Choroid plexus epithelial cell (primary cell): Measurements from ENCODE around the gene GPC1.
A peak's percentile ranks its signal among the peaks of the same experiment; 100 is the strongest.

Experiments
- DNase-seq: peaks from one replicate; pipeline ENCODE4 v3.0.0-alpha.2; 2010; ENCODE audit warnings: low read depth
- H3K4me3 ChIP-seq: 2 replicates; pipeline ENCODE4 v1.5.1; 2011; ENCODE audit warnings: low read depth, mild to moderate bottlenecking, control low read depth, low read length, moderate library complexity
- TF ChIP-seq, protein P1 (sequence below): conservative IDR thresholded peaks from 2 replicates; pipeline ENCODE4 v1.5.1; 2011; ENCODE audit warnings: low read depth, mild to moderate bottlenecking, control low read depth, inconsistent platforms, low read length, moderate library complexity

The GPC1 gene

DNA sequence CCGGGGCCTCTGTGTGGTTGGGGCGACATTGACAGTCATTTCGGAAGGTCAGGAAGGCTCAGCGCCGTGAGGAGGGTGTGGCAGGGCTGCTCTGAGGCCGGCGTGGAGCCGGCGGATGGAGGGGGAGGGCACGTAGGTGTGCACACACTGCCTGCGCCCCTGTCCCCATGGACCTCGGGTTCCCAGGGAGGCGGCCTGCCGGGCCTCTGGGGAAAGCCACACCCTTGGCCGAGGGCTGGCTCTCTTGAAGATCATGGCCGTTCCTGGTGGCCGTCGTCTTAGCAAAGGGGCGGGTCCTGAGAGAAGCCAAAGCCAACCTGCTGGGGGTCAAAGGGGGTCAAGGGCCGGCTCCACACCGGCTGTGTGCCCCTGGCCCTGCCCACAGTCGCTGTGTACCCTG lies 11.9 kb downstream of the GPC1 start:
- H3K4me3 ChIP-seq, result no peak overlapping the region
- TF ChIP-seq, protein P1, sequence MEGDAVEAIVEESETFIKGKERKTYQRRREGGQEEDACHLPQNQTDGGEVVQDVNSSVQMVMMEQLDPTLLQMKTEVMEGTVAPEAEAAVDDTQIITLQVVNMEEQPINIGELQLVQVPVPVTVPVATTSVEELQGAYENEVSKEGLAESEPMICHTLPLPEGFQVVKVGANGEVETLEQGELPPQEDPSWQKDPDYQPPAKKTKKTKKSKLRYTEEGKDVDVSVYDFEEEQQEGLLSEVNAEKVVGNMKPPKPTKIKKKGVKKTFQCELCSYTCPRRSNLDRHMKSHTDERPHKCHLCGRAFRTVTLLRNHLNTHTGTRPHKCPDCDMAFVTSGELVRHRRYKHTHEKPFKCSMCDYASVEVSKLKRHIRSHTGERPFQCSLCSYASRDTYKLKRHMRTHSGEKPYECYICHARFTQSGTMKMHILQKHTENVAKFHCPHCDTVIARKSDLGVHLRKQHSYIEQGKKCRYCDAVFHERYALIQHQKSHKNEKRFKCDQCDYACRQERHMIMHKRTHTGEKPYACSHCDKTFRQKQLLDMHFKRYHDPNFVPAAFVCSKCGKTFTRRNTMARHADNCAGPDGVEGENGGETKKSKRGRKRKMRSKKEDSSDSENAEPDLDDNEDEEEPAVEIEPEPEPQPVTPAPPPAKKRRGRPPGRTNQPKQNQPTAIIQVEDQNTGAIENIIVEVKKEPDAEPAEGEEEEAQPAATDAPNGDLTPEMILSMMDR, result no peak
- no peak for DNase-seq

DNA sequence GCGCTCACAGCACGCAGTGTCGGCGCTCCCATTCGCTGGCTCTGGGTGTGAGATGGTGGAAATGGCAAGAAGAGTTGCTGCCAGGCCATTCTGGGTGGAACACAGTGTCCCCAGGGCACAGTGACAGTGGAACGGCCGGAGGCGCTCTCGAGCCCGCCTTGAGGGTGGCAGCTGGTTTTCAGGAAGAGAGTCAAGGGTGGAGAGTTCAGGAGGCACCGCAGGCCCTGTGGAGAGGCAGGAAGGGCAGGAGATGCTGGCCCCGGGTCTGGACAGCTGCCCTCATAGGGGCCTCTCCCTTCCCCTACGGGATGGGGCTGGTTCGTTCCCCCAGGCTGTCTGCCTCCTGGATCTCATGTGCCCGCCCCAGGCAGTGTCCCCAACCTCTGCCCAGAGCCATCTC lies 12.5 kb downstream of the GPC1 start:
- H3K4me3 ChIP-seq, result no peak overlapping the region
- no peak for DNase-seq
- TF ChIP-seq, protein P1, result no peak

DNA sequence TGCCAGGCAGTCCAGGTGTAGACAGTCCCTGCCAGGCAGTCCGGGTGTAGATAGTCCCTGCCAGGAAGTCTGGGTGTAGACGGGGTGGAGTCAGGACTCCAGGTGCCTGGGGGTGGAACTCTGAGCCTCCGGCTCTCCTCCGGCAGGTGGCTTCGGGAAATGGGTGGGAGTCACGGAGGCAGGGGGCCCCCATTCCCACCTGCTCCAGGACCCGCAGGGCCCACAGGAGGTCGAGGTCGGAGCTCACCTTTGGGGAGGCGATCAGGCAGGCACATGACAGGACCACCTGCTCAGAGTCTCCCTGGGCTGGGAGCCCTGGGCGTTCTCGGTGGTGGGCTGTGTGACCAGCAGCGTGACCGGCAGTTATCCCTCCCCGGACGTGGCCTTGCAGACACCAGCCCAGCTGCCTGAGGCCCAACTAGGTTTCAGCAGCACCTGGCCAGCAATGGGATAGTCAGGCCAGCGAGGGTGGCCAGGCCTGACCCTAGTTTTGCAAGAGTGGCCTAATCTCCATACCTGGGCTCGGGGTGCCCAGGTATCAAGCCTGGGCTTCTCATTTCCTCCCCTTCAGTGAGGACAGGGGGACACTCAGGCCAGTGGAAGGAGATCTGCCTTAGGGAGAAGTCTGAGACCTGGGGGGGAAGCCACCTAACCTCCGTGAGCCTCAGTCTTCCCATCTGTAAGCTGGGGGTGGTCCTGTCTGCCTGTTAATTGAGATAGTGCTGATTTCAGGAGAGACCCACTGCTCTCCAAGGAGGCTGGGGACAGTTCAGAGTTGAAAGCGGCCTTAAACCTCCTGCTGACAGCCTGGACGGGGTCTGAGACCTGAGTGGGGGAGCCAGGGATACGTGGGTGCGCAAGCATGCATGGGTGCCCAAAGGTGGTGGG lies 13.2 kb downstream of the GPC1 start:
- H3K4me3 ChIP-seq, result no peak overlapping the region
- DNase-seq, result no peak
- TF ChIP-seq, protein P1, result no peak

DNA sequence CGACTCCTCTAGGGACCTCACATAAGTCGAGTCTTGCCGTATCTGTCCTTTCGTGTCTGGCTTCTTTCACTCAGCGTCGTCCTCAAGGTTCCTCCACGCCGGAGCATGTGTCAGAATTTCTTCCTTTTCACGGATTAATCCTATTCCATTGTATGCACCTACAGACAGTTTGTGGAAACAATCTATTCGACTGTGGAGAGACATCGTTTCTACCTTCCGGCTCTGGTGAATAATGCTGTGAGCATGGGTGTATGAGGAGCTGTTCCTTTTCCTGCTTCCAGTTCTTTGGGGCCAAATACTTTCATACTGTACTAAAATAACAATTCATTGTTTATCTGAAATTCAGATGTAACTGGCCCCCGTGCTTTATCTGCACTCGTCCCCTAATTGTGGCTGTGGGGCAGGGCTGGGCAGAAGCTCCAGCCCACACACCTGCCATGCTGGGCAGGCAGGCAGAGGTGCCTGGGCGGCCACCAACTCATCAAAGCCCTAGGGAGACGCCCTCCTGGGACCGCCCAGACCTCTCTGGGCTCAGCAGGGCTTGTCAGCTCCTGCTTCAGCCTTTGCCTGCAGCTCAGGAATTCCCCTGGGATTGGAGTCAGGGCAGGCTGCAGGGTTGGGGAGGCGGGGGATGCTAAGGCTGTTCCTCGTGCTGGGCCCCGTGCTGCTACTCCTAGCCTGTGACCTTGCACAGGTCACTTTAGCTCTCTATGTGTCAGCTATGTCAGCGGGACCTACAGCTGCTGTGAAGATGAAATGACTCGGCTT lies 14.5 kb downstream of the GPC1 start:
- TF ChIP-seq, protein P1, result no peak
- H3K4me3 ChIP-seq, result no peak overlapping the region
- peak; percentile 56 for DNase-seq

DNA sequence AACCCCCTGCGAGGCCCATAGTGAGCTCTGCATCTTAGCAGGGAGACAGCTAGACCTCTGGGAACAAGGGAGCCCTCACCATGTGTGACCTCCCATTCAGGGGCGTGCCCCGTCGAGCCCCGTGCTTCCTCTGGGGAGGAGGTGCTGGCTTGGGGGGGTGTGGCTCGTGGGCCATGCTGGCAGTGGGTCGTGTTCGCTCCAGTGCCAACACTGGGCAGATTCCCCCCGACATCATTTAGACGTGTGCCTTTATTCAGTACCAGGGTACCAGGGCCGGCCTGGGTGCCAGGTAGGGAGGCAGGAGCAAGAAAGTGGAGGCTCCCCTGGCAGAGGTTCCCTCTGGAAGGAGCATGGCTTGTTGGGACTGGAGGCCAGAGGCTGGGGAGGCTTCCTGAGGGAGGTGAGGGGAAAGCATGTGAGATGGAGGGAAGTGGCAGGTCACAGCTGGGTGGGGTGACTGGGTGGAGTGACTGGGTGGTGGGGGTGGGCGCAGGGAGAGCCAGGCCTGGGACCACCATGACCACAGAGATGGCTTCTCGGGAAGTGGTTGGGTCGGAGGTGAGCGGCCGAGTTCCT lies 15.2 kb downstream of the GPC1 start:
- H3K4me3 ChIP-seq, result no peak overlapping the region
- no peak for DNase-seq
- TF ChIP-seq, protein P1, result no peak

DNA sequence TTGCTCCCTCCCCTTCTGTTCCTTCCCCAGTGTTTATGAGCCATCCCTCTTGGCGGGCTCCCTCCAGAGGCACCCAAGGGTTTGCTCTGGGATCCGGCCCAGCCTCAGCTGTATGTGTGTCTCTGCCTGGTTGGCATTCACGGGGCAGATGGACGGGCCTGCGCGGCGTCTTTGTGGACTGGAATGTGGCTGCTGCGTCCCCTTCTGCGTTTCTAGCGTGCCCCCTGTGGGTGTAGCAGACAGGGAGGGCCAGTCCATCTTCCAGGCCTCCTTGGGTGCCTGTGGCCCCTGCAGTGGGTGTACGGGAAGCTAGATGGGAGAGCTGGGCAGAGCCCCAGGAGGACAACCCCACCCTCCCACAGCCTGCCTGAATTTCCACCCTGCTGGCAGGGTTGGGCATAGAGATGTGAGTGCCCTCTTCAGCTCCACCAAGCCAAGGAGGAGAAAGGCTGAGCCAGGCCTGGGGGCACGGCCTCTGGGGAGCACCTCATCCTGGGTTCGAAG lies 15.7 kb downstream of the GPC1 start:
- TF ChIP-seq, protein P1, result no peak
- no peak overlapping the region for H3K4me3 ChIP-seq
- no peak for DNase-seq
